Measurements from ENCODE around the gene LHX5. TPM values are rescaled to one million over a fixed set of nuclear protein-coding genes. Genes with fewer than 3 reads are reported as not detected.

LHX5 gene
- total RNA-seq, 1 experiment from 2014 or later = 1.9 TPM

DNA sequence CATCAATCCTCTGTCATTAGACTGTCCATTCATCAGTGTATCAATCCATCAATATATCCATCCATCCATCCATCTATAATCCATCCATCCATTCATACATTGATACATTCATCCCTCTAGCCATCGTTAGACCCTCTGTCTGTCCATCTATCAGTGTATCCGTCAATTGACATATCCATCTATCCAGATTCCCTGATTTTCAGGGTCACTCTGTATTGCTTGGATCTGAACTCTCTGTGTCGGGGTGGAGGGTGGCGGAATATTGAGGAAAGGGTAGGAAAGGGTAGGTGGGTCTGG, 32.4 kb downstream of the LHX5 start:
- H3K36me3 Mint-ChIP-seq (ENCODE audit: insufficient read depth in 1 of 3, low read depth in 3 of 3) = no peaks in the 10 kb centered on the region
- Histone ChIP-seq H3K23ac (ENCODE audit: insufficient read length, low read depth, low read length) (no peak overlapping the region), H2BK120ac (ENCODE audit: low read depth, low read length, poor library complexity, severe bottlenecking) (no peak overlapping the region), H3K23me2 (ENCODE audit: insufficient read length, low read depth, low read length, poor library complexity, severe bottlenecking) (no peaks in the 10 kb centered on the region), H2BK12ac (ENCODE audit: insufficient read length, low read depth, low read length) (no peak overlapping the region), H3K4me1 (ENCODE audit: insufficient read depth, low read length) (no peaks in the 10 kb centered on the region), H3K4me2 (ENCODE audit: insufficient read depth, insufficient read length, low read length) (no peak overlapping the region), H3K79me1 (ENCODE audit: insufficient read depth, low read depth, low read length, poor library complexity, severe bottlenecking) (no peaks in the 10 kb centered on the region), H4K5ac (ENCODE audit: insufficient read length, low read depth, low read length) (no peak overlapping the region), H2AK5ac (ENCODE audit: insufficient read length, low read length) (no peak overlapping the region), H3K18ac (ENCODE audit: insufficient read length, low read depth, low read length) (no peak overlapping the region), H3K9me3 (ENCODE audit: control insufficient read depth, low read depth, low read length) (no peaks in the 10 kb centered on the region), H3K14ac (ENCODE audit: insufficient read depth, low read length) (no peak overlapping the region), H3K79me2 (ENCODE audit: insufficient read depth, low read length) (no peaks in the 10 kb centered on the region), H2BK5ac (ENCODE audit: insufficient read length, low read length) (no peak overlapping the region), H4K8ac (replicated peaks; ENCODE audit: insufficient read length, low read depth, low read length) (no peak overlapping the region), H3K56ac (ENCODE audit: insufficient read length, low read depth, low read length) (no peak overlapping the region), H3K27me3 (ENCODE audit: insufficient read depth, low read length) (no peaks in the 10 kb centered on the region), H2BK15ac (ENCODE audit: low read depth, low read length) (no peak overlapping the region), H2BK20ac (ENCODE audit: low read depth, low read length, poor library complexity, severe bottlenecking) (no peak overlapping the region), H3K27ac (ENCODE audit: insufficient read length, low read depth, low read length) (no peak overlapping the region), H3K9ac (ENCODE audit: extremely low read depth, insufficient read length, low read length) (no peak overlapping the region), H3T11ph (ENCODE audit: low read length) (no peak overlapping the region), H3K4ac (ENCODE audit: low read depth, low read length) (no peak overlapping the region), H4K20me1 (ENCODE audit: control insufficient read depth, insufficient read depth, insufficient read length) (no peaks in the 10 kb centered on the region), H2AFZ (ENCODE audit: low read length) (no peak overlapping the region), H4K91ac (ENCODE audit: insufficient read length, low read depth, low read length) (no peak overlapping the region)
- no peak overlapping the region for H3K27ac Mint-ChIP-seq
- TF ChIP-seq CTCF (conservative IDR thresholded peaks at IDR 0.05) = no peak
- peaks cover 3 to 6% of the 10 kb centered on the region in 2 experiments; a peak in 2 of 4 replicates for H3K4me1 Mint-ChIP-seq
- H3K9me3 Mint-ChIP-seq = no peaks in the 10 kb centered on the region
- no peak for DNase-seq
- no peak overlapping the region for H3K4me3 Mint-ChIP-seq
- WGBS (ENCODE audit: extremely low coverage, insufficient read length, low lambda C conversion rate) = no CpG with 5 or more reads among the region's 4 CpGs
- peaks cover 11% of the 10 kb centered on the region for H3K27me3 Mint-ChIP-seq (ENCODE audit: low read depth)
